22Rv1 (cell line): Measurements from ENCODE around the gene STARD9.

Experiments
- H3K27ac ChIP-seq: fragments of 450-650 bp; 2 replicates; pipeline ENCODE4 v1.5.1; 2017
- CTCF ChIP-seq: fragments of 450-650 bp; IDR thresholded peaks from 2 replicates; pipeline ENCODE4 v1.5.1; 2017; ENCODE audit warnings: mild to moderate bottlenecking
- ZFX ChIP-seq: fragments of 450-650 bp; IDR thresholded peaks from 2 replicates; pipeline ENCODE4 v1.6.1; 2017; ENCODE audit warnings: antibody characterized with exemption, borderline replicate concordance

The STARD9 gene

GRCh38 chr15:42681119-42681518 lies 105.7 kb downstream of the STARD9 start:
- TF ChIP-seq CTCF (no peak), ZFX (no peak)
- no peak overlapping the region for H3K27ac ChIP-seq

- H3K27ac ChIP-seq, result no peak overlapping the region
- TF ChIP-seq ZFX, result no peak
- no peak for TF ChIP-seq CTCF
These were observed 110.9 kb downstream of the STARD9 start for GRCh38 chr15:42686281-42686680.

- TF ChIP-seq ZFX, result no peak
- TF ChIP-seq CTCF, result no peak
These were observed 112.3 kb downstream of the STARD9 start for GRCh38 chr15:42687740-42688139.

GRCh38 chr15:42688301-42688700 lies 112.9 kb downstream of the STARD9 start:
- no peak for TF ChIP-seq ZFX
- no peak for TF ChIP-seq CTCF
- no peak overlapping the region for H3K27ac ChIP-seq

More at GRCh38 chr15:42687740-42688139, 112.3 kb downstream of the STARD9 start:
- H3K27ac ChIP-seq, result no peak overlapping the region

- TF ChIP-seq CTCF (no peak), ZFX (no peak)
- H3K27ac ChIP-seq, result no peak overlapping the region
These were observed 115.9 kb downstream of the STARD9 start for GRCh38 chr15:42691308-42691707.

GRCh38 chr15:42691770-42692169 lies 116.4 kb downstream of the STARD9 start:
- no peak for TF ChIP-seq ZFX
- TF ChIP-seq CTCF, result no peak
- no peak overlapping the region for H3K27ac ChIP-seq

GRCh38 chr15:42692536-42692935 lies 117.1 kb downstream of the STARD9 start:
- no peak overlapping the region for H3K27ac ChIP-seq
- no peak for TF ChIP-seq CTCF
- TF ChIP-seq ZFX, result no peak
